A549 (cell line): ENCODE data around the gene HOXD8. TPM values are rescaled to one million over a fixed set of nuclear protein-coding genes. Genes with fewer than 3 reads are reported as not detected.

ENCODE experiments used
- ATAC-seq, 2 experiments: fragments of 200-7000 bp in 1 of 2; fragments of >200 bp in 1 of 2; cut with Nextera tagmentation in 1 of 2; cut with Tn5 transposase in 1 of 2; 3 replicates each; pipeline versions ENCODE4 v1.8.0 to v1.9.1; 2018 to 2020; ENCODE audit warnings: mild to moderate bottlenecking in 1 of 2, moderate library complexity in 1 of 2
- CTCF ChIA-PET: fragments of 300-600 bp; sonication (Branson Sonifier 250); formaldehyde crosslinking; extraction: SDS; loops from one replicate; lab custom pipeline; 2021; ENCODE audit warnings: antibody characterized with exemption, inconsistent platforms; lab: Yijun Ruan, JAX
- POLR2A ChIA-PET: fragments of 350-600 bp; formaldehyde crosslinking; extraction: SDS; loops from one replicate; lab custom pipeline; 2021; ENCODE audit warnings: antibody characterized with exemption, inconsistent platforms; lab: Yijun Ruan, JAX
- DNase-seq, 2 experiments: peaks; one replicate each; pipeline versions ENCODE4 v3.0.0 to v3.0.0-alpha.2; 2011 to 2016; ENCODE audit warnings: low read depth in 1 of 2, low spot score in 1 of 2
- FAIRE-seq: peaks from 2 replicates; lab custom pipeline; 2011; peaks lifted over from hg19 to GRCh38; lab: Jason Lieb, UNC
- H3K27ac ChIP-seq, 2 experiments: fragments of >200 bp; sonication (Bioruptor Twin); formaldehyde crosslinking; 3 replicates each; pipeline ENCODE4 v1.5.1; 2016 to 2017
- H3K4me1 ChIP-seq: fragments of >200 bp; sonication (Bioruptor Twin); formaldehyde crosslinking; 3 replicates; pipeline ENCODE4 v1.6.1; 2016
- H3K4me2 ChIP-seq: fragments of >200 bp; sonication (Bioruptor Twin); formaldehyde crosslinking; 3 replicates; pipeline ENCODE4 v1.6.1; 2016
- H3K4me3 ChIP-seq: fragments of >200 bp; sonication (Bioruptor Twin); formaldehyde crosslinking; 3 replicates; pipeline ENCODE4 v1.5.1; 2016
- H3K9me3 ChIP-seq: fragments of >200 bp; sonication (Bioruptor Twin); formaldehyde crosslinking; 3 replicates; pipeline ENCODE4 v1.6.1; 2016
- CHD2 ChIP-seq: fragments of 150-350 bp; IDR thresholded peaks from 2 replicates; pipeline ENCODE4 v1.6.1; 2014; ENCODE audit warnings: low read length; ENCODE audit not compliant: partially characterized antibody
- CTCF ChIP-seq: fragments of >200 bp; sonication (Bioruptor Twin); formaldehyde crosslinking; IDR thresholded peaks from 3 replicates; pipeline ENCODE4 v1.5.1; 2016
- FOSB ChIP-seq: fragments of 250-450 bp; sonication (Bioruptor Pico); IDR thresholded peaks from 2 replicates; pipeline ENCODE4 v1.5.0; 2020; ENCODE audit warnings: mild to moderate bottlenecking, moderate library complexity
- HDAC2 ChIP-seq: fragments of 200-600 bp; sonication (generic); IDR thresholded peaks from 2 replicates; pipeline ENCODE4 v1.6.1; 2016
- HES2 ChIP-seq: fragments of >200 bp; sonication (Bioruptor Twin); formaldehyde crosslinking; IDR thresholded peaks from 2 replicates; pipeline ENCODE4 v1.6.1; 2016
- HEYL ChIP-seq: fragments of 250-450 bp; sonication (Bioruptor Pico); IDR thresholded peaks from 2 replicates; pipeline ENCODE4 v1.8.0; 2021; ENCODE audit warnings: mild to moderate bottlenecking, moderate library complexity
- HMGXB4 ChIP-seq: fragments of 250-450 bp; sonication (Bioruptor Pico); IDR thresholded peaks from 2 replicates; pipeline ENCODE4 v1.5.0; 2021; ENCODE audit warnings: mild to moderate bottlenecking, moderate library complexity, borderline replicate concordance
- HOXB5 ChIP-seq: fragments of 250-450 bp; sonication (Bioruptor Pico); IDR thresholded peaks from 2 replicates; pipeline ENCODE4 v1.5.0; 2020; ENCODE audit warnings: mild to moderate bottlenecking, moderate library complexity
- JUNB ChIP-seq: fragments of >200 bp; sonication (Bioruptor Twin); formaldehyde crosslinking; IDR thresholded peaks from 2 replicates; pipeline ENCODE4 v1.6.1; 2016
- MAFK ChIP-seq: fragments of 450-650 bp; IDR thresholded peaks from 2 replicates; pipeline ENCODE4 v1.6.1; 2014; ENCODE audit not compliant: partially characterized antibody
- MAX ChIP-seq: IDR thresholded peaks from 2 replicates; pipeline ENCODE4 v1.6.1; 2012
- NFE2L2 ChIP-seq: fragments of 150-350 bp; conservative IDR thresholded peaks from 2 replicates; pipeline ENCODE4 v1.6.1; 2014; ENCODE audit warnings: low read length
- POLR2AphosphoS2 ChIP-seq: conservative IDR thresholded peaks from 2 replicates; pipeline ENCODE4 v1.6.1; 2012; ENCODE audit warnings: low read length, improper control_type of control experiment, inconsistent platforms
- RAD21 ChIP-seq, 2 experiments: fragments of >200 bp in 1 of 2; sonication (Bioruptor Twin) in 1 of 2; formaldehyde crosslinking in 1 of 2; IDR thresholded peaks in 1 of 2; conservative IDR thresholded peaks in 1 of 2; 2 replicates in 1 of 2; 3 replicates in 1 of 2; pipeline ENCODE4 v1.6.1; 2012 to 2018; ENCODE audit warnings: inconsistent platforms in 1 of 2
- SREBF2 ChIP-seq: fragments of 450-650 bp; IDR thresholded peaks from 2 replicates; pipeline ENCODE4 v1.6.1; 2014; ENCODE audit warnings: mild to moderate bottlenecking, moderate library complexity
- ZC3H11A ChIP-seq: fragments of 450-650 bp; IDR thresholded peaks from 2 replicates; pipeline ENCODE4 v1.6.1; 2014; ENCODE audit warnings: antibody characterized with exemption, mild to moderate bottlenecking
- ZFP36 ChIP-seq: fragments of 450-650 bp; IDR thresholded peaks from 2 replicates; pipeline ENCODE4 v1.6.1; 2014; ENCODE audit warnings: borderline replicate concordance; ENCODE audit not compliant: partially characterized antibody
- WGBS: methylation state at CpG from one replicate; pipeline ENCODE4 v1.1.6; 2017; ENCODE audit errors: missing lambda C conversion rate; 5-methylcytosine and 5-hydroxymethylcytosine counted together
- polyA plus RNA-seq, 4 experiments: library from polyadenylated mRNA; depleted of rRNA in 3 of 4; stranded (reverse); fragments of >200 nt; fragmentation: RNase III in 1 of 4; extraction: RNeasy Plus Mini Kit Qiagen cat#74134 plus additional on column Dnase treatment in 1 of 4; gene quantifications; 2 replicates in 3 of 4; 3 replicates in 1 of 4; pipeline ENCODE4 v1.2.3, GENCODE V29; 2011 to 2017

The HOXD8 gene
- polyA plus RNA-seq, 2 of the 4 experiments (the other 2 are of a cell fraction): 3.8 to 8.5 TPM

- no peak for ATAC-seq
- Histone ChIP-seq H3K4me1 (no peaks in the 10 kb centered on the region), H3K27ac (no peak overlapping the region), H3K9me3 (no peaks in the 10 kb centered on the region), H3K4me3 (no peak overlapping the region), H3K4me2 (no peak overlapping the region)
- CTCF ChIA-PET: no interaction called here
- FAIRE-seq: no peak
- POLR2A ChIA-PET: no interaction called here
- WGBS: 90% methylated on average over 8 of the region's 8 CpGs
- TF ChIP-seq CHD2: no peak
- no peak for TF ChIP-seq MAX
- no peak for DNase-seq
Measured at GRCh38 chr2:176156301-176156806, 26.8 kb downstream of the HOXD8 start.

GRCh38 chr2:176156807-176157498, 27.4 kb downstream of the HOXD8 start, which contains the start of gene HOXD3:
Gene HOXD3 (plus strand): TSS chr2:176157307. CDS start chr2:176169115, 11,808 bp downstream.
- POLR2A ChIA-PET: no interaction called here
- Histone ChIP-seq H3K9me3 (no peaks in the 10 kb centered on the region), H3K4me1 (no peaks in the 10 kb centered on the region), H3K27ac (no peak within 1 kb of the TSS), H3K4me3 (peak within 1 kb of the TSS; percentile 27; the same call in 2 of the 3 replicates), H3K4me2 (peak within 1 kb of the TSS; percentile 69)
- CTCF ChIA-PET: interaction anchor here (0.9 kb wide), 1 partner anchor 16 kb away, joined by 3 read pairs; no protein-coding TSS in a partner anchor
- FAIRE-seq (no peak), ATAC-seq (no peak), DNase-seq (no peak)
- no peak for TF ChIP-seq HDAC2
- TF ChIP-seq SREBF2: no peak
- TF ChIP-seq CHD2: no peak
- TF ChIP-seq HMGXB4 (CRISPR knock-in tag): no peak
- TF ChIP-seq FOSB (CRISPR knock-in tag): no peak
- no peak for TF ChIP-seq POLR2AphosphoS2
- TF ChIP-seq ZC3H11A: no peak
- TF ChIP-seq ZFP36: no peak
- TF ChIP-seq RAD21 (conservative IDR thresholded peaks at IDR 0.05 in 1 of 2, IDR thresholded peaks at IDR 0.05 in 1 of 2): no peak
- TF ChIP-seq HEYL (CRISPR knock-in tag): no peak
- no peak for TF ChIP-seq HOXB5
- WGBS: 74% methylated on average over 47 of the region's 48 CpGs

- Histone ChIP-seq H3K4me1 (no peaks in the 10 kb centered on the region), H3K4me2 (peak overlapping the region; percentile 69), H3K4me3 (peak overlapping the region; percentile 27; the same call in 2 of the 3 replicates), H3K27ac (no peak overlapping the region), H3K9me3 (no peaks in the 10 kb centered on the region)
- TF ChIP-seq HEYL (CRISPR knock-in tag) (no peak), MAX (no peak), CTCF (no peak), NFE2L2 (no peak), JUNB (no peak), ZC3H11A (no peak), MAFK (no peak), HES2 (no peak)
- ChIA-PET CTCF (interaction anchor here (0.9 kb wide), 1 partner anchor 17 kb away, joined by 3 read pairs; no protein-coding TSS in a partner anchor), POLR2A (no interaction called here)
- ATAC-seq (peak in 1 of 2 experiments; percentile 45; a peak in 2 of 6 replicates), DNase-seq (peak in 1 of 2 experiments; percentile 4), FAIRE-seq (no peak)
- 60% methylated on average over 43 of the region's 43 CpGs for WGBS
Measured at GRCh38 chr2:176157499-176158185, 28.1 kb downstream of the HOXD8 start.
